ENCODE data around the gene TBL3. TPM values are rescaled to one million over a fixed set of nuclear protein-coding genes. Genes with fewer than 3 reads are reported as not detected.

The TBL3 gene
- 85.0 and 114 TPM in 2 replicates for total RNA-seq

DNA sequence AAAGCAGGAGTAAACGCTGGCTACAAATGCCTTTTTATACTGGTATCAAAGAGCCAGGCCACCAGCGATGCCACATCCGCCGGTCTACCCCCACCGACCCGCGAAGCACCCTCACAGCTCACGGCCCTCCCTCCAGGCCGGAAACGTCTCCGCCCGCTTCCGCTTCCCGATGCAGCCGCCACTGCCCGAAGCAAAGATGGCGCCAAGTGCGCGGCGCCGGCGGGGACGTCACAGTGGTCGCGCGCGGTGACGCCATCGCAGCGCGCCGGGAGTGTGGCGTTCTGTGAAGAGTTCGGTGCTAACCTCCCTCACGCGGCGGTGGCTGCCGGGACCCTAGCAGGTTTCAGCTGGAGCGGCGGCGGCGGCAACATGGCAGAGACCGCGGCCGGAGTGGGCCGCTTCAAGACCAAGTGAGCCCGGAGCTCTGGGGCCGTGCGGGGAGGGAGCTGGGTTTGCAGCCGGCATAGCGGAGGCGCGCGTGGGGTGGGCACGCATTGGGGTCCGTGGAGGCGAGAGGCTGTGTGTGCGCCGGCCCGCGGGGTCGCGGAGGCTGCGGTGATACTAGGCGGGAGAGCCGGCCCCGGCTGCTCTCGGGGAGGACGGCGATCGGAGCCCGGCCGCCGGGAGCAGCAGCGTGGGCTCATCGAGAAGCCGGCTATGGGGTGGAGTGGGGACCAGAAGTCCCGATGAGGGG is at the start of gene TBL3:
Gene TBL3 (plus strand): TSS at position 258 of the 694 bp plus-strand sequence. CDS start 112 bp downstream, at position 370.

DNA sequence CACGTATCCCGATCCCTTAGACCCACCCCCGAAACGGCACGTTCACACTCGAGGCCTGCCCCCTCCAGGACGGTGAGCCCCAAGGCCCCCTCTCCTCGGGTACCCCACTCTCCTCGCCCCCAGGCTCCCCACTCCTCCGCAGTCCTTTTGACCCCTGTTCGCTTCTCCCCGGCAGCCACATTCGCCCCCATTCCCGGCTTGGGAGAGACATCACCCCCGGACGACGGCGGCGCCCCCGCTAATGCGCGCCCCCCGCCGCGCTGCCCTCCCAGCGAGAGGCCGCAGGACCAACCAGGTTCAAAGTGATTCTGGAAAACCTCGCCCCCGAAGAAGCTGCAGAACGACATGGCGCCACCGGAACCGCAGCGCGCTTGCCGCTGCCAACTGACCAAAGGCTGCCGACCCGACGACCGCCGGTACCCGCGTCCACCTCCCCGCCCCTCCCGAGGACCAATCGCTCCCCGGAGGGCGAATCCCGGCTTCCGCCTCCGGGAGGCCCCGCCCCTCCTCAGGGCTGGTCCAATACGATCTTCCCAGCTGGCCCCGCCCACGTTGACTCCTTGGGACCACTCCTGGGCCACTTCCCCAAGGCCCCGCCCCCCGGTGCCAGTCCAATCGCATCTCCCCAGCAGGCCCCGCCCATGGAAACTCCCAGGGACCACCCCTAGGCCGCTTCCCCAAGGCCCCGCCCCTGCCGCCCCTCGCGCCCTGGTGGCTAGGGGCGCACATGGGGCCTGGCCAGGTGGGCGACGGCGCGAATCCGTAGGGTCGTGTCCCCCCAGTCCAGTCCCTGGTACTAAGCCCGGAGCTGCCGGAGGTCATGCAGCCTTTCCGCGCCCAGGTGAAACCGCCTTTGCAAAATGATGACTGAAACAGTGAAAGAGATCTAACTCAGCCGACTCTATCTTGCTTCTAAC is 28.8 kb upstream of the TBL3 start, which contains the start of gene MSRB1:
Gene MSRB1 (minus strand): TSS at position 390 of the 917 bp plus-strand sequence. CDS start 43 bp downstream, at position 347.

DNA sequence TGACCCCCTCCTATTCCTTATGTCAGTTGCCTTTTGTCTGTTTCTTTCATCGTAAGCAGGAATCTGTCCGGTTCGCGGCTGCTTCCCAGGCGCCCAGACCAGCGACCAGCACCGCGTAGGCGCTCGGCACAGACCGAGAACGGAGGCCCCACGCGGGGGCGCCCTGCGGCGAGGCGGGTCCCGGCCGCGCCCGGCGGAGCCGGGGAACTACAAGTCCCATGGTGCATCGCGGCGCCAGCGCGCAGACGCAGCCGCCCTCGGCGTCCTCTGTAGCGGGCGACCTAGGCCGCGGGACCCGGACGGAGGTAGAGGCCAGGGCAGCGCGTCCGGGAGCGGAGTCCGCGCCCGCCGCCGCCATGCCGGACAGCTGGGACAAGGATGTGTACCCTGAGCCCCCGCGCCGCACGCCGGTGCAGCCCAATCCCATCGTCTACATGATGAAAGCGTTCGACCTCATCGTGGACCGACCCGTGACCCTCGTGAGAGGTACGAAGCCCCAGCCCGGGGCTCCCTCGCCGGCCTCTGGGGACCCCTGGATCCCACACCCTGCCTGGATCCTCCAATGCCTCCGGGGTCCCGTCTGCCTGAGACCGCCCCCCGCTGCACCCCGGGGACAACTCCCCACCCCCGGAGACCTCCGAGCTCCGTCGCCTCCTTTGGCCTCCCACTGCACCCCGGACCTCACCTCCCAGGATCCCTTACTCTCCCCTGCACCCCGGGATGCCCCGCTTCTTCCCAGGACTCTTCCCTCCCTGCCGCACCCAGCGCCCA is 12.4 kb upstream of the TBL3 start, which contains the start of gene NDUFB10:
Gene NDUFB10 (plus strand): TSS at position 270 of the 771 bp plus-strand sequence. CDS start 87 bp downstream, at position 357.

DNA sequence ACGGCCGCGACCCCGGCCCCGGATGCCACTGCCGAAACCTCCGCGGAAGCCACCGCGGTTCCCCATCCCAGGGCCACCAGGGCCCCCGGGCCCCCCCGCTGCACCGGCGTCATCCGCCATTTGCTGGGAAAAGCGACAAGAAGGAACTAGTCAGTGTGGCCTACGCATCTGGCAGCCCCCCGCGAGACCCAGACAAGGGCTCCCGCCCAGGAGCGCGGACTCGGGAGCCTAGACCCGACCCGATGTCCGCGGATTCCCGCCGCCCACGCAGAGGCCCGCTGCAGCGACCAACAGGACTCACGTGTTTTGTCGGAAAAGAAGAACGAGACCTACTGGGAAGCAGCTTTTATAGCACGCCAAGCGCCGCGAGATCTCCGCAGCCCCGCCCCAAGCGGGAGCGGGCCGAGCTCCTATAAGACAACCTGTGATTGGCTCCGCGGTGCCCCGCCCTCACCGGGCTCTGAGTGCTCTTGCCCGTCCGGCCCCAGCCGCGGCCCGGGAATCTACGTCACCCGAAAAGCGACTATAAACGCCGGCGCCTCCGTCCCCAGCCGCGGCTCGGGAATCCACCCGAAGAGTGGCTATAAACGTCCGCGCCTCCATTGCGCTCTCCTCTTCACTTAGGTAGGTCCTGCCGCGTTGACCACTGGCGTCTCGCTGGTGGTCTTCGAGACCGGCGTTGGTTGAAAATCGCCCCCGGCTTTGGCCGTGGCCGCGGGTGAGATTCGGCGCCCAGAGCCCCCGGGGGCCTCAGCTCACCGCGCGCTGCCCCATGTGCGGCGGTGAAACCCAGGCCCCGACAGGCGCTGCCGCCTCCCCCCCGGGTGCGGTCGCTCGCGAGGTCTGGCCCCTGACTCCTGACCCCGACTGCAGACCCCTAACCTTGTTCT is 7.1 kb upstream of the TBL3 start, which contains the start of gene RPS2:
Gene RPS2 (minus strand): TSS at position 321 of the 890 bp plus-strand sequence. CDS start 201 bp downstream, at position 120.

DNA sequence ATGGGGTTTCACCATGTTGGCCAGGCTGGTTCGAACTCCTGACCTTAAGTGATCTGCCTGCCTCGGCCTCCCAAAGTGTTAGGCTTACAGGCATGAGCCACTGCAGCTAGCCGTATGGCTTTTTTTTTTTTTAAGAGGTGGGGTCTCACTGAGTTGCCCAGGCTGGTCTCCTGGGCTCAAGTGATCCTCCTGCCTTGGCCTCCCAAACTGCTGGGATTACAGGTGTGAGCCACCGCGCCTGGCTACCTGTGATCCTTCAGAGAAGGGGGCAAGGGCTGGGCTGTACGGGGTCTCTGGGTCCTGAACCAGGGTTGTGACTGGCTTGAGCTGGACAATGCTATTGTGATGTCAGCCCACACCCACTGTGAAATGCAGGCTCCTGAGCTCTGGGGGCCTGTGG is 5.4 kb upstream of the TBL3 start, which contains the start of gene RNF151:
Gene RNF151 (plus strand): TSS at position 397 of the 400 bp plus-strand sequence. CDS start 26 bp downstream, outside the sequence.

DNA sequence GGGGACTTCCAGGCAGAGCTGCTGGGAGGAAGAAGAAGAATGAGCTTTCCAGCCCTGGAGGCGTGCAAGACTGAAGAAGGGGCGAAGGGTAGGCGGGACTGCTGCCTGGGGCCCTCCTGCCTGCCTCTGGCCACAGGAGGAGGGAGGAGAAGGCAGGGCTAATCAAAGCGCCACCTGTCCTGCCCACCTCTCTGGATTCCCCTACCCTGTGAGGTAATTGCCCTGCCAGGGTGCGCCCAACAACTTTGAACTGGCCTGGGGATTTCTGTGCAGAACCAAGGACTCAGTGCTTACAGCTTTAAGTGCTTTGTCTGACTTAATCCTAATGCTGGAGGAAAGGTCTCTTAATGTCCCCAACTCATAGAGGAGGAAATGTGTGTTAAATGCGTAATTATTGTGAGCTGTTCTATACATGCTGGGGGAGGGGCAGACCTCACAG is 9.6 kb downstream of the TBL3 start, which contains the start of gene NOXO1:
Gene NOXO1 (minus strand): TSS at position 72 of the 439 bp plus-strand sequence. CDS start 290 bp downstream, outside the sequence.

DNA sequence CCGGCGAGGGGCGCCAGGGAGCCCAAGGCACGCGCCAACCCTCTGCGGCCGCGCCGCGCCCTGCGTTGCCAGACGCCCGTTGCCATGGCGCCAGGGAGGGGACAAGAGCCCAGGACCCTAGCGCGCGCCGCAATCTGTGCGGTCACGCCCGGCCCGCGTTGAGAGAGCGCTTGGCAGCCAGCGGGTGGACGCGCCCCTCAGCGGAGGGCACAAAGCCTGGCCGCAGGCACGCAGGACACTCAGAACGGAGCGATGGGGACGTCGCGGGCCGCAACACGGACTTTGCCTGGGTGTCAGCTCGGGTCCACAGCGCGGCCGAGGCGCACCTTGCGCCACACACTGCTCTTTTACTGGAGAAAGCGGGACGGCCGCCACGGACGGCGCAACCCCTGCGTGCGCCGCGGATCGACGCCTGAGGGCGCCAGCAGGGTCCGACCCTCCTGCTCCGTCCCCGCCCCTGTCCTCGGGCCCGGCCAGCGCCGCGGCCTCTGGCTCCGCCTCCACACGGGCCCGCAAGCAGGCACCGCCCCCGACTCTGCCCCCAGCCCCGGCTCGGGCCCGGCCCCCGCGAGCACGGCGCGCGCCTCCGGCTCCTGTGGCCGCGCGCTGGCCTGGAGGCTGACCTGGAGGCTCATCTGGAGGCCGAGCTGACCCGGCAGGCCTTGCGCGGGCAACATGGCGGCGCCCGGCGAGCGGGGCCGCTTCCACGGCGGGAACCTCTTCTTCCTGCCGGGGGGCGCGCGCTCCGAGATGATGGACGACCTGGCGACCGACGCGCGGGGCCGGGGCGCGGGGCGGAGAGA is 11.9 kb downstream of the TBL3 start, which contains the start of gene GFER:
Gene GFER (plus strand): TSS at position 650 of the 803 bp plus-strand sequence. CDS start 26 bp downstream, at position 676.

DNA sequence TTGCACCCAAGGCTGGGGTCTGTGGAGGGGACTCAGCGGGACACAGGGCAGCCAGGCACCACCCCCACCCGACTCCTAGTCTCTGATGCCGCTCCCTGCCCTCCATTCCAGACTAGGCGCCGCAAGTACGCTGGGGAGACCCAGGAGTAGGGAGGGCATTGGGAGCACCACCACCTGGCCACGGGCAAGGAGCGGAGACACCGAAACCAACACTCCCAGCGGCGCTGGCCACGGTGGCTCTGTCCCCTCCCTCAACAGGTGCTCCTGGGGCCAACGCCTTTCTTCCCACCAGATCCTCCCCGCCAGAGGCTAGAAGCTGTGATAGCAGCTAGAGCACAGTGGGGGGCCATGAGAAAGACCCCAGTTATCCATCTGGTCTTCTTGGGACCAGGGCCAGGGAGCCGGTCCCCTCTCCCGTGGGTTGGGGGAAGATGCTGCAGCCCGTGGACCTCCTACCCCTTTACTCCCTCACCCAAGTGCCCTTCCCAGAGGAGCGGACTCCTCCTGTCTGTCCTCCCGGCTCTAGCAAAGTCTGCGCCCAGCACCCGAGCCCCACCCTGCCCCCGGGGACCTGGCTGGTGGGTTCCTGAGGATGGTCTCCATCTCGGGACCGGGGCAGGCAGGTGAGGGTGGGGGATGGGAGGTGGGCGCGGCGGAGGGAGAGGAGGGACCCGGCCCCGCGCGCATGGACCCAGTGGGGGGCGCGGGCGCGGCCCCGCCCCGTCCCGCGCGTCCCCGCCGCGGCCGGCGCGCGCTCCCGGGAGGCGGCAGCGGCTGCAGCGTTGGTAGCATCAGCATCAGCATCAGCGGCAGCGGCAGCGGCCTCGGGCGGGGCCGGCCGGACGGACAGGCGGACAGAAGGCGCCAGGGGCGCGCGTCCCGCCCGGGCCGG is 17.6 kb downstream of the TBL3 start, which contains the start of gene SYNGR3:
Gene SYNGR3 (plus strand): TSS at position 762 of the 892 bp plus-strand sequence. CDS start 133 bp downstream, outside the sequence.

DNA sequence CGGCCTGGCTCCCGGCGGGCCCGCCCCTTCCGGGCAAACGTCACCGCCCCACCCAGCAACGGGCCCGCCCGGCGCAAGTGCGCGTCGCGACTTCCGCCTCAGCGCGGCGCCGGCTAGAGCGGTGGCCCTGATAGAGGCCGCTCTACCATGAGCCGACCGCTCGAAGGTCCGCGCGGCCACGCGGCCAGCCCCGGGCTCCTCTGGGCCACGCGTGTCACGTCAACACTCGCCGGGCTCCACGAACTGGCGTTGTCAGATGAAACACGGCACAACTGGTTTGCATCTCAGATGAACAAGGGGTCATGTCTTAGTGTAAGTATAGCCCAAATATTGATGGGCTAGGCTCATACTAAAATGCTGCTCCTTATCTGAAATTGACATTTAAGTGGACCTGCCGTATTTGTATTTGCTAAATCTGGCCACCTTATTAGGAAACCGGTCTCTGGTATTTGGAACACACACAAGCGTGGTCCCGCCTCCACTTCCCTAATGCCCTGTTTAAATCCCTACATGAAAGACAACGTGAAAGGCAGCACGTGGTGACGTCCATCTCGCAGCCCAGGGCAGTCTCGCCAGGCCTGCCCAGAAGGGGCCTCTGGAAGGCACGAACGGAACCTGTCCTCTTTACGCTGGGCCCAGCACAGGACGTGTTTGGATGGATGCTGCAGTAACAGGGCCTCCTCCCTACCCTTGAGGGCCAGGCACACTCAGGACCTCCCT is 38.1 kb downstream of the TBL3 start, which contains the start of gene ZNF598:
Gene ZNF598 (minus strand): TSS at position 31 of the 720 bp plus-strand sequence.

DNA sequence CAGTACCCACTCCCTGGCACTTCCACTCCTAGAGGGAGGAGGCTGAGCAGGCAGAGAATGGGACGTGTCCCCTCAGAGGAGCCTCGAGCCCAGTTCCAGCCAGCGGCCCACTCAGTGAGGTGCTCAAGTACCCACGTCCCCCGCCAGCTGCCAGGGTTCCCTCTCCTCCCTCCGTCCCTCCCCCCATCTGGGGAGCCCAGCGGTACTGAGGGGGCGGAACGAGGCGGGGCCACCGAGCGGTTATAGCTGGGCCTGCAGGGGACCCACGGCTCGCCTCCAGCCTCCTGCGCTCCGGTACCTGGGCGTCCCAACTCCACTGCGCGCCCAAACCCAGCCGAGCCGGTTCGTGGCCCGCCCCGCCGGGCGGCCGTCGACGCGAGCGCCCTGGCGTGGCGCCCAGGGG is 47.7 kb downstream of the TBL3 start, which contains the start of gene NPW:
Gene NPW (plus strand): TSS at position 268 of the 403 bp plus-strand sequence.

DNA sequence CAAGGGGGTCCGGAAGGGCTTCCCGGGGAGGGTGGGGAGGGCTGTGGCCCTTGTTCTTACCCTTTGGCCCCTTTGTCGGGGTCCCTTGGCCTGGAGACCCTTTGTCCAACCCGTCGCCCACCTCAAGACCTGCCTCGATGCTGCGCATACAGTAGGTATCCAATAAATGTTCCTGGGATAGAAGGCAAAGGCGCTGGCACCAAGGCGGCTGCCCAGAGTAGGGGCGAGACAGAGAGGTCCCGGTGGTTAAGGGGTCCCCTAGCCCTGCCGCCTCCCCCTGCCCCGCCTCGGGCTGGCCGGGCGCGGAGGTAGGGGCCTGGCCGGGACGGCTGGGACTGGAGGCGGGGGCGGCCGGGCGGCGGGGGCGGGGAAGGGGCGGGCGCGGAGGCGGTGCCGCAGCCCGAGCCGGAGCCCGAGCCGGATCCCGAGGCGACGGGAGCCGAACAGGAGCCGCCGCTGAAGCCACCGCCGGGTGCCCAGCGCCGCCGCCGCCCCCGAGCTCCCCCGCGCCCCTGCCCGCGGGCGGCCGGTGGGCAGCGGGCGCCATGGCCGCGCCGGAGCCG is 54.7 kb downstream of the TBL3 start, which contains the start of gene NHERF2:
Gene NHERF2 (plus strand): TSS at position 442 of the 563 bp plus-strand sequence. CDS start 104 bp downstream, at position 546.

Other genes starting within 250 kb of the TBL3 start
- gene NME3, start 200.5 kb upstream of the TBL3 start, total RNA-seq, result 53.2 and 65.0 TPM in 2 replicates
- gene EME2, start 199.2 kb upstream of the TBL3 start, total RNA-seq, result 2.6 and 3.3 TPM in 2 replicates
- gene MRPS34, start 198.9 kb upstream of the TBL3 start, total RNA-seq, result 136 and 217 TPM in 2 replicates
- gene SPSB3, start 189.5 kb upstream of the TBL3 start, total RNA-seq, result 29.6 and 50.4 TPM in 2 replicates
- 95.2 and 178 TPM in 2 replicates for gene NUBP2, start 189.1 kb upstream of the TBL3 start, total RNA-seq
- gene IGFALS, start 178.3 kb upstream of the TBL3 start, total RNA-seq, result not detected in 2 replicates
- 59.8 and 73.5 TPM in 2 replicates for gene HAGH, start 145.2 kb upstream of the TBL3 start, total RNA-seq
- gene FAHD1, start 144.8 kb upstream of the TBL3 start, total RNA-seq, result 32.2 and 34.9 TPM in 2 replicates
- gene MEIOB, start 99.9 kb upstream of the TBL3 start, total RNA-seq, result 0.08 TPM in 1 of 2 replicates, not detected in the other
- not detected in 2 replicates for gene HS3ST6, start 53.6 kb upstream of the TBL3 start, total RNA-seq
- 6.3 and 6.4 TPM in 2 replicates for gene MSRB1, start 28.9 kb upstream of the TBL3 start, total RNA-seq
- gene RPL3L, start 17.4 kb upstream of the TBL3 start, total RNA-seq, result 0.55 TPM in 1 of 2 replicates, not detected in the other
- 168 and 283 TPM in 2 replicates for gene NDUFB10, start 12.5 kb upstream of the TBL3 start, total RNA-seq
- gene RPS2, start 7.2 kb upstream of the TBL3 start, total RNA-seq, result 4,608 and 4,861 TPM in 2 replicates
- 0.16 TPM in 1 of 2 replicates, not detected in the other for gene RNF151, start 5.2 kb upstream of the TBL3 start, total RNA-seq
- gene NOXO1, start 9.4 kb downstream of the TBL3 start, total RNA-seq, result 1.2 and 2.1 TPM in 2 replicates
- gene GFER, start 12.1 kb downstream of the TBL3 start, total RNA-seq, result 21.3 and 23.3 TPM in 2 replicates
- gene SYNGR3, start 17.9 kb downstream of the TBL3 start, total RNA-seq, result 0.68 and 5.4 TPM in 2 replicates
- gene ZNF598, start 37.8 kb downstream of the TBL3 start, total RNA-seq, result 62.8 and 87.5 TPM in 2 replicates
- 0.68 TPM in 1 of 2 replicates, not detected in the other for gene NPW, start 47.7 kb downstream of the TBL3 start, total RNA-seq
- gene NHERF2, start 54.8 kb downstream of the TBL3 start, total RNA-seq, result 7.6 and 7.9 TPM in 2 replicates
- 23.2 and 40.5 TPM in 2 replicates for gene NTHL1, start 75.8 kb downstream of the TBL3 start, total RNA-seq
- 22.3 and 23.4 TPM in 2 replicates for gene TSC2, start 75.9 kb downstream of the TBL3 start, total RNA-seq
- 44.1 and 44.7 TPM in 2 replicates for gene PKD1, start 163.8 kb downstream of the TBL3 start, total RNA-seq
- not detected in 2 replicates for gene RAB26, start 176.6 kb downstream of the TBL3 start, total RNA-seq
- gene TRAF7, start 183.7 kb downstream of the TBL3 start, total RNA-seq, result 70.1 and 85.1 TPM in 2 replicates
- gene CASKIN1, start 224.6 kb downstream of the TBL3 start, total RNA-seq, result under 0.01 and 0.16 TPM in 2 replicates
- 94.2 and 110 TPM in 2 replicates for gene MLST8, start 233.4 kb downstream of the TBL3 start, total RNA-seq
- gene BRICD5, start 238.8 kb downstream of the TBL3 start, total RNA-seq, result 0.55 and 2.0 TPM in 2 replicates
- 18.6 and 24.5 TPM in 2 replicates for gene PGP, start 242.8 kb downstream of the TBL3 start, total RNA-seq